CD14-positive monocyte (primary cell): ENCODE measurements around the gene RIPK3. TPM values are rescaled to one million over a fixed set of nuclear protein-coding genes. Genes with fewer than 3 reads are reported as not detected.
A peak's percentile ranks its signal among the peaks of the same experiment; 100 is the strongest.

Source experiments
- DNase-seq, 3 donors: peaks; one replicate each; pipeline ENCODE4 v3.0.0-alpha.2; 2011 to 2022
- H2AFZ ChIP-seq: 2 replicates; pipeline ENCODE4 v1.6.0; 2012; ENCODE audit warnings: mild to moderate bottlenecking, low read depth, low read length, inconsistent platforms; ENCODE audit not compliant: insufficient read depth, poor library complexity, severe bottlenecking
- H3K27ac ChIP-seq, 2 donors: 1 replicate in 1 of 2; 2 replicates in 1 of 2; pipeline ENCODE4 v1.5.1; 2012 to 2013; ENCODE audit warnings: low read length in 2 of 2, control low read depth in 1 of 2, inconsistent platforms in 1 of 2, low read depth in 1 of 2, mild to moderate bottlenecking in 1 of 2
- H3K27me3 ChIP-seq, 2 donors: one replicate each; pipeline versions ENCODE4 v1.6.0 to v1.6.1; 2011 to 2013; ENCODE audit warnings: low read length in 2 of 2; ENCODE audit not compliant: control insufficient read depth in 2 of 2, insufficient read depth in 2 of 2
- H3K36me3 ChIP-seq, 2 donors: replicated peaks in 1 of 2; 1 replicate in 1 of 2; 2 replicates in 1 of 2; pipeline versions ENCODE4 v1.5.1 to v1.6.1; 2012 to 2013; ENCODE audit warnings: low read length in 2 of 2, control low read depth in 1 of 2, inconsistent platforms in 1 of 2, mild to moderate bottlenecking in 1 of 2; ENCODE audit not compliant: insufficient read depth in 2 of 2, control insufficient read depth in 1 of 2
- H3K4me1 ChIP-seq, 2 donors: 1 replicate in 1 of 2; 2 replicates in 1 of 2; pipeline versions ENCODE4 v1.5.1 to v1.6.1; 2012 to 2013; ENCODE audit warnings: low read length in 2 of 2, control low read depth in 1 of 2, inconsistent platforms in 1 of 2, mild to moderate bottlenecking in 1 of 2, moderate library complexity in 1 of 2; ENCODE audit not compliant: insufficient read depth in 2 of 2, control insufficient read depth in 1 of 2
- H3K4me2 ChIP-seq: replicated peaks from 2 replicates; pipeline ENCODE3; 2012; ENCODE audit warnings: low read length, moderate library complexity, mild to moderate bottlenecking; ENCODE audit not compliant: poor library complexity, severe bottlenecking; ENCODE audit errors: extremely low read depth
- H3K4me3 ChIP-seq, 3 experiments: fragments of 200-600 bp in 1 of 3; sonication (generic) in 1 of 3; replicated peaks in 1 of 3; 1 replicate in 2 of 3; 2 replicates in 1 of 3; pipeline ENCODE4 v1.5.1; 2011 to 2013; ENCODE audit warnings: low read length in 3 of 3, mild to moderate bottlenecking in 3 of 3, control low read depth in 2 of 3, low read depth in 2 of 3, inconsistent platforms in 1 of 3, moderate library complexity in 1 of 3
- H3K79me2 ChIP-seq: 2 replicates; pipeline ENCODE4 v1.6.0; 2012; ENCODE audit warnings: mild to moderate bottlenecking, control low read depth, inconsistent platforms, low read length, moderate library complexity; ENCODE audit not compliant: insufficient read depth
- H3K9ac ChIP-seq: 2 replicates; pipeline ENCODE4 v1.6.0; 2017; ENCODE audit warnings: low read length, mild to moderate bottlenecking; ENCODE audit not compliant: insufficient read depth, poor library complexity, severe bottlenecking
- H3K9me3 ChIP-seq, 2 donors: replicated peaks in 1 of 2; 1 replicate in 1 of 2; 2 replicates in 1 of 2; pipeline versions ENCODE4 v1.5.1 to v1.6.1; 2012 to 2013; ENCODE audit warnings: low read length in 2 of 2, control low read depth in 1 of 2; ENCODE audit not compliant: control insufficient read depth in 1 of 2, insufficient read depth in 1 of 2
- H4K20me1 ChIP-seq: 2 replicates; pipeline ENCODE4 v1.6.0; 2012; ENCODE audit warnings: mild to moderate bottlenecking, low read length, control low read depth, moderate library complexity; ENCODE audit not compliant: insufficient read depth
- H3K27ac Mint-ChIP-seq, 7 donors: one replicate each; pipeline ENCODE4 v1.8.0; 2020; ENCODE audit warnings: mild to moderate bottlenecking in 7 of 7, mixed read lengths in 7 of 7, moderate library complexity in 6 of 7, inconsistent platforms in 2 of 7
- H3K27me3 Mint-ChIP-seq, 3 donors: one replicate each; pipeline ENCODE4 v1.8.0; 2021 to 2022; ENCODE audit warnings: low read depth in 3 of 3, mild to moderate bottlenecking in 3 of 3, mixed read lengths in 3 of 3, moderate library complexity in 3 of 3, inconsistent platforms in 1 of 3
- H3K36me3 Mint-ChIP-seq, 2 donors: one replicate each; pipeline ENCODE4 v1.8.0; 2020; ENCODE audit warnings: mixed read lengths in 2 of 2, inconsistent platforms in 1 of 2, mild to moderate bottlenecking in 1 of 2
- H3K4me1 Mint-ChIP-seq: one replicate; pipeline ENCODE4 v1.8.0; 2020; ENCODE audit warnings: mild to moderate bottlenecking, mixed read lengths
- H3K4me3 Mint-ChIP-seq, 2 donors: one replicate each; pipeline ENCODE4 v1.8.0; 2020; ENCODE audit warnings: mild to moderate bottlenecking in 2 of 2, mixed read lengths in 2 of 2, moderate library complexity in 1 of 2
- H3K9me3 Mint-ChIP-seq, 7 donors: one replicate each; pipeline ENCODE4 v1.8.0; 2020 to 2022; ENCODE audit warnings: mixed read lengths in 7 of 7, mild to moderate bottlenecking in 6 of 7, moderate library complexity in 6 of 7, inconsistent platforms in 2 of 7
- CTCF ChIP-seq: fragments of 200-600 bp; IDR thresholded peaks from one replicate; pipeline ENCODE4 v1.8.0; 2022; ENCODE audit warnings: antibody characterized with exemption, mild to moderate bottlenecking
- WGBS: methylation state at CpG from one replicate; pipeline ENCODE4 v1.1.5; 2013; ENCODE audit warnings: missing lambda C conversion rate; ENCODE audit not compliant: insufficient coverage; 5-methylcytosine and 5-hydroxymethylcytosine counted together
- intact Hi-C, 2 donors: fragments of 100-400 bp; cut with micrococcal nuclease; formaldehyde crosslinking; loops; one replicate each; pipeline versions ENCODE4 v1.15.0 to v1.15.1; 2023
- polyA plus RNA-seq, 3 donors: library from polyadenylated mRNA; depleted of rRNA in 1 of 3; unstranded in 2 of 3; stranded (reverse) in 1 of 3; fragments of 300-500 nt in 2 of 3; fragments of >200 nt in 1 of 3; fragmentation: Illumina TruSeq in 2 of 3; gene quantifications; 1 replicate in 2 of 3; 2 replicates in 1 of 3; pipeline ENCODE4 v1.2.3, GENCODE V29; 2012 to 2021

Gene RIPK3
- polyA plus RNA-seq, 3 donors = 11.7 to 69.6 (median 11.8) TPM

- peak overlapping the region; percentile 93 for H3K4me2 ChIP-seq
- peak overlapping the region; percentile 51 to 84 (median 57) for H3K4me3 ChIP-seq
- H3K27ac Mint-ChIP-seq = peak overlapping the region; percentile 95 to 99 (median 98)
- intact Hi-C loops = loop anchor here in 1 of 2 donors (5.0 kb wide), 2 partner anchors 36 to 81 kb away; partner anchors contain the start of genes GMPR2 and NEDD8
- no peak overlapping the region for H2AFZ ChIP-seq
- peaks cover 37 to 46% of the 10 kb centered on the region in 2 donors for H3K36me3 Mint-ChIP-seq
- no peaks in the 10 kb centered on the region for H3K27me3 ChIP-seq
- no peaks in the 10 kb centered on the region for H3K9me3 ChIP-seq
- peaks cover 86% of the 10 kb centered on the region for H3K4me1 Mint-ChIP-seq
- H3K4me1 ChIP-seq = peaks cover 92 to 100% of the 10 kb centered on the region in 2 donors
- H3K36me3 ChIP-seq = peaks cover 3 to 13% of the 10 kb centered on the region in 2 donors
- H4K20me1 ChIP-seq = peaks cover 34% of the 10 kb centered on the region
- TF ChIP-seq CTCF = no peak
- peaks cover 72% of the 10 kb centered on the region for H3K79me2 ChIP-seq
- H3K9ac ChIP-seq = peak overlapping the region; percentile 67
- 20% methylated on average over 4 of the region's 9 CpGs for WGBS
- H3K27me3 Mint-ChIP-seq = no peaks in the 10 kb centered on the region
- peak; percentile 80 to 92 (median 88) for DNase-seq
- H3K4me3 Mint-ChIP-seq = peak overlapping the region; percentile 81 to 95
- peak overlapping the region; percentile 85 to 89 for H3K27ac ChIP-seq
- peaks cover 0 to 2% (median 0%) of the 10 kb centered on the region in 7 donors for H3K9me3 Mint-ChIP-seq
These were observed 26.9 kb downstream of the RIPK3 start for GRCh38 chr14:24312736-24313507.

DNA sequence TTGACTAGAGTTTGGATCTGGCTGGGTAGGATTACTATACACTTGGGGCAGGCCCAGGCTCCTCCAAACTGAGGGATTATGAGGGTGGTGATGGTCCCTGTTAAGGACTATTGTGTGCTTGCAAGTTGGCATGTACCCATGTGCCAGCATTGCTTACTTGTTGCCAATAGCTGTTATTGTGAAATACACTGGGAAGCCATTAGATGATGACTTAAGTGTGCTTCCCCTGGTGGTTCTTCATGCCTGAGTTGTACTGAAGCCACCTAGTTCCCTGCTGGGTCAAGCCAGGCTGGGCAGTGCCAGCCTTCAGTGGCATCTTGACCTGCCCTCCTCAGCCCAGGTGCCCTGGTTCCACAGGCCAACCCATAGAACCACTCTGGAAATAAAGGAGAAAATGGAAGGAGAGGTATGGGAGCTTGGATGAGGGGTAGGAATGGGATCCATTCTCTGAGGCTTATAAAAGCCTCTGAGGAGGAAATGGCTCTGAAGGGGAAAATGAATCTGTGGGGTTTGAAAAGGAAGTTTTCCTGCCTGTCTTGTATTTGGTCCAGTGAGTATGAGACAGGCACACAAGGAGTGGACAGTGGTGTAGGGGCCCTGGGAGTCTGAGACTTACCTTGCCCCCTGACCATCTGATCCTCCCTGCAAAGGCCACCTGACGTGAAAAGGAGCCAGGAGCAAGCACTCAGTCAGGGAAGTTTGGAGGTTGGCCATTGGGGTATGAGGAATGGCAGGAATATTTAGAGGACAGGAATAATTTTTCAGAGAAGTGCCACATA lies 27.8 kb downstream of the RIPK3 start:
- TF ChIP-seq CTCF = no peak
- peaks cover 81% of the 10 kb centered on the region for H3K79me2 ChIP-seq
- H3K4me2 ChIP-seq = peak overlapping the region; percentile 93
- Mint-ChIP-seq H3K27ac (peak overlapping the region; percentile 95 to 99 (median 98)), H3K36me3 (peaks cover 37 to 47% of the 10 kb centered on the region in 2 donors), H3K4me3 (peak overlapping the region; percentile 81 to 95), H3K27me3 (no peaks in the 10 kb centered on the region), H3K4me1 (peaks cover 85% of the 10 kb centered on the region), H3K9me3 (peaks cover 0 to 2% (median 0%) of the 10 kb centered on the region in 7 donors)
- peak overlapping the region; percentile 80 for H2AFZ ChIP-seq
- H3K27me3 ChIP-seq = no peaks in the 10 kb centered on the region
- peak overlapping the region; percentile 67 for H3K9ac ChIP-seq
- H3K4me1 ChIP-seq = peaks cover 87 to 96% of the 10 kb centered on the region in 2 donors
- peak; percentile 65 to 90 (median 88) for DNase-seq
- peaks cover 12 to 22% of the 10 kb centered on the region in 2 donors for H3K36me3 ChIP-seq
- WGBS = no CpG with 5 or more reads among the region's 1 CpG
- H4K20me1 ChIP-seq = peaks cover 41% of the 10 kb centered on the region
- peak overlapping the region; percentile 85 to 89 for H3K27ac ChIP-seq
- H3K9me3 ChIP-seq = no peaks in the 10 kb centered on the region
- intact Hi-C loops = loop anchor here in 1 of 2 donors (5.0 kb wide), 2 partner anchors 35 to 80 kb away; partner anchors contain the start of genes GMPR2 and NEDD8
- H3K4me3 ChIP-seq = peak overlapping the region; percentile 51 to 84 (median 57)
